HCT116 (cell line): ENCODE results near the gene MYCBP2.

Source experiments
- MAX ChIP-seq: IDR thresholded peaks from 2 replicates; pipeline ENCODE4 v1.6.1; 2012
- TF ChIP-seq, protein P1 (sequence below), 3 experiments: fragments of 200-600 bp in 1 of 3; sonication (generic) in 1 of 3; IDR thresholded peaks in 2 of 3; conservative IDR thresholded peaks in 1 of 3; 2 replicates each; pipeline ENCODE4 v1.5.1; 2012 to 2017; ENCODE audit warnings: low read depth in 2 of 3, low read length in 2 of 3, antibody characterized with exemption in 1 of 3, borderline replicate concordance in 1 of 3, control low read depth in 1 of 3, mild to moderate bottlenecking in 1 of 3, mixed read lengths in 1 of 3, mixed run types in 1 of 3, moderate library complexity in 1 of 3; ENCODE audit not compliant: insufficient read depth in 1 of 3

DNA sequence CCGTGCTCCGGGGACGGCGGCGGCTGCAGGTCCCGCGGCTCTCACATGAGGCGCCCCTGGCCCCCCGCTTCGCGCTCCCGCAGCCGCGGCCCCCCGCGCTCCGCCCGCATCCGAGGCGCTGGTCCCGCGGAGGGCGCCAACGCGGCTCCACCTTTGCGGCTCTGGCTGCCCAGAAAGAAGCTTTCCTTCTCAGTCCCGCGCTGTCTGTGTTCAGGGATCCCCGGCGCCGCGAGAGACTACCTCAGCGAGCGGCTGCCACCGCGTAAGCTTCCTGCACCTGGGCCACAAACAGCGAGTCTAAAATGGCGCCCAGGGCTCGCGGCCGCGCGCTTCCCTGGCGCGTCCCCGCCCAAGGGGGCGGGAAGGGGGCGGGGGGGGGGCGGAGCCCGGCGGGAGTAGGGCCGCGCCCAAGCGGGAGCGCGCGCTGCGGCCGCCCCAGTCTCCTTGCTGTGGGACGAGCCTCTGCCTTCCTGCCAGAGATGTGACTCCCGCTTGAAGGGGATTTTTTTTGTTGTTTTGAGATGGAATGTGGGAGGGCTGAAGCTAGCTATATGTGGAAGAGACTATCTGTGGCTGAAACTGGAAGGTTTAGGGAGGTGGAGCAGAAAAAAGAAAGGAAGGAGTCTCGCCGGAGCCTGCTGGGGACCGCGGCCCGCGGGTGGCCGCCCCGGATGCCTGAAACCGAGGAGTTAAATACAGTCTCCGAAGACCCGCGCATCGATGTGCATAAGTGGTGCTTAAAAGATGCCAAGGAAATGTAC lies 299.9 kb downstream of the MYCBP2 start, which contains the start of gene FBXL3:
- TF ChIP-seq MAX = no peak
- TF ChIP-seq, protein P1, sequence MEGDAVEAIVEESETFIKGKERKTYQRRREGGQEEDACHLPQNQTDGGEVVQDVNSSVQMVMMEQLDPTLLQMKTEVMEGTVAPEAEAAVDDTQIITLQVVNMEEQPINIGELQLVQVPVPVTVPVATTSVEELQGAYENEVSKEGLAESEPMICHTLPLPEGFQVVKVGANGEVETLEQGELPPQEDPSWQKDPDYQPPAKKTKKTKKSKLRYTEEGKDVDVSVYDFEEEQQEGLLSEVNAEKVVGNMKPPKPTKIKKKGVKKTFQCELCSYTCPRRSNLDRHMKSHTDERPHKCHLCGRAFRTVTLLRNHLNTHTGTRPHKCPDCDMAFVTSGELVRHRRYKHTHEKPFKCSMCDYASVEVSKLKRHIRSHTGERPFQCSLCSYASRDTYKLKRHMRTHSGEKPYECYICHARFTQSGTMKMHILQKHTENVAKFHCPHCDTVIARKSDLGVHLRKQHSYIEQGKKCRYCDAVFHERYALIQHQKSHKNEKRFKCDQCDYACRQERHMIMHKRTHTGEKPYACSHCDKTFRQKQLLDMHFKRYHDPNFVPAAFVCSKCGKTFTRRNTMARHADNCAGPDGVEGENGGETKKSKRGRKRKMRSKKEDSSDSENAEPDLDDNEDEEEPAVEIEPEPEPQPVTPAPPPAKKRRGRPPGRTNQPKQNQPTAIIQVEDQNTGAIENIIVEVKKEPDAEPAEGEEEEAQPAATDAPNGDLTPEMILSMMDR (IDR thresholded peaks at IDR 0.05 in 2 of 3, conservative IDR thresholded peaks at IDR 0.05 in 1 of 3; ENCODE audit: borderline replicate concordance in 1 of 3, insufficient read depth in 1 of 3, low read depth in 2 of 3, low read length in 2 of 3) = no peak
